Fibroblast of skin of left quadriceps (primary cell): Measurements from ENCODE around the gene MRM2.

ENCODE experiments used
- DNase-seq, 2 experiments: peaks; one replicate each; pipeline ENCODE4 v3.0.0-alpha.2; 2013; ENCODE audit warnings: low read depth in 2 of 2

The MRM2 gene

GRCh38 chr7:2222516-2222915 lies 19.5 kb downstream of the MRM2 start:
- no peak for DNase-seq

GRCh38 chr7:2220954-2221353 lies 21.1 kb downstream of the MRM2 start:
- no peak for DNase-seq

- DNase-seq: no peak
Observed at GRCh38 chr7:2220506-2220905, 21.5 kb downstream of the MRM2 start.

GRCh38 chr7:2220030-2220429 lies 22.0 kb downstream of the MRM2 start:
- DNase-seq: no peak

- no peak for DNase-seq
Observed at GRCh38 chr7:2219606-2220005, 22.4 kb downstream of the MRM2 start.

GRCh38 chr7:2219136-2219535 lies 22.9 kb downstream of the MRM2 start:
- DNase-seq: no peak

- DNase-seq: no peak
Observed at GRCh38 chr7:2218444-2218785, 23.6 kb downstream of the MRM2 start.

GRCh38 chr7:2217716-2218443 lies 24.1 kb downstream of the MRM2 start:
- no peak for DNase-seq

GRCh38 chr7:2217206-2217605 lies 24.8 kb downstream of the MRM2 start:
- DNase-seq: no peak

- DNase-seq: no peak
Observed at GRCh38 chr7:2215851-2216250, 26.2 kb downstream of the MRM2 start.

GRCh38 chr7:2214636-2215035 lies 27.4 kb downstream of the MRM2 start:
- DNase-seq: no peak

- DNase-seq: no peak
Observed at GRCh38 chr7:2213551-2214215, 28.3 kb downstream of the MRM2 start.

GRCh38 chr7:2212906-2213305 lies 29.1 kb downstream of the MRM2 start:
- no peak for DNase-seq

GRCh38 chr7:2211926-2212325 lies 30.1 kb downstream of the MRM2 start:
- no peak for DNase-seq

- no peak for DNase-seq
Observed at GRCh38 chr7:2211259-2211880, 30.6 kb downstream of the MRM2 start.

GRCh38 chr7:2210551-2211258 lies 31.3 kb downstream of the MRM2 start:
- DNase-seq: no peak

- no peak for DNase-seq
Observed at GRCh38 chr7:2209961-2210323, 32.1 kb downstream of the MRM2 start.

GRCh38 chr7:2209146-2209960 lies 32.7 kb downstream of the MRM2 start:
- DNase-seq: peak; percentile 52 to 56

- no peak for DNase-seq
Observed at GRCh38 chr7:2208712-2209111, 33.3 kb downstream of the MRM2 start.

GRCh38 chr7:2205036-2205780 lies 36.8 kb downstream of the MRM2 start:
- no peak for DNase-seq

- no peak for DNase-seq
Observed at GRCh38 chr7:2204446-2204845, 37.6 kb downstream of the MRM2 start.
